Measurements from ENCODE around the gene COQ7.

COQ7 gene

GRCh38 chr16:19090916-19091315, 23.5 kb downstream of the COQ7 start:
- TF ChIP-seq, protein P1, sequence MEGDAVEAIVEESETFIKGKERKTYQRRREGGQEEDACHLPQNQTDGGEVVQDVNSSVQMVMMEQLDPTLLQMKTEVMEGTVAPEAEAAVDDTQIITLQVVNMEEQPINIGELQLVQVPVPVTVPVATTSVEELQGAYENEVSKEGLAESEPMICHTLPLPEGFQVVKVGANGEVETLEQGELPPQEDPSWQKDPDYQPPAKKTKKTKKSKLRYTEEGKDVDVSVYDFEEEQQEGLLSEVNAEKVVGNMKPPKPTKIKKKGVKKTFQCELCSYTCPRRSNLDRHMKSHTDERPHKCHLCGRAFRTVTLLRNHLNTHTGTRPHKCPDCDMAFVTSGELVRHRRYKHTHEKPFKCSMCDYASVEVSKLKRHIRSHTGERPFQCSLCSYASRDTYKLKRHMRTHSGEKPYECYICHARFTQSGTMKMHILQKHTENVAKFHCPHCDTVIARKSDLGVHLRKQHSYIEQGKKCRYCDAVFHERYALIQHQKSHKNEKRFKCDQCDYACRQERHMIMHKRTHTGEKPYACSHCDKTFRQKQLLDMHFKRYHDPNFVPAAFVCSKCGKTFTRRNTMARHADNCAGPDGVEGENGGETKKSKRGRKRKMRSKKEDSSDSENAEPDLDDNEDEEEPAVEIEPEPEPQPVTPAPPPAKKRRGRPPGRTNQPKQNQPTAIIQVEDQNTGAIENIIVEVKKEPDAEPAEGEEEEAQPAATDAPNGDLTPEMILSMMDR (IDR thresholded peaks at IDR 0.05; ENCODE audit: control insufficient read depth, extremely low read depth, insufficient read depth) = no peak
- no peak overlapping the region for H3K4me3 ChIP-seq (ENCODE audit: low read depth, low read length)

DNA sequence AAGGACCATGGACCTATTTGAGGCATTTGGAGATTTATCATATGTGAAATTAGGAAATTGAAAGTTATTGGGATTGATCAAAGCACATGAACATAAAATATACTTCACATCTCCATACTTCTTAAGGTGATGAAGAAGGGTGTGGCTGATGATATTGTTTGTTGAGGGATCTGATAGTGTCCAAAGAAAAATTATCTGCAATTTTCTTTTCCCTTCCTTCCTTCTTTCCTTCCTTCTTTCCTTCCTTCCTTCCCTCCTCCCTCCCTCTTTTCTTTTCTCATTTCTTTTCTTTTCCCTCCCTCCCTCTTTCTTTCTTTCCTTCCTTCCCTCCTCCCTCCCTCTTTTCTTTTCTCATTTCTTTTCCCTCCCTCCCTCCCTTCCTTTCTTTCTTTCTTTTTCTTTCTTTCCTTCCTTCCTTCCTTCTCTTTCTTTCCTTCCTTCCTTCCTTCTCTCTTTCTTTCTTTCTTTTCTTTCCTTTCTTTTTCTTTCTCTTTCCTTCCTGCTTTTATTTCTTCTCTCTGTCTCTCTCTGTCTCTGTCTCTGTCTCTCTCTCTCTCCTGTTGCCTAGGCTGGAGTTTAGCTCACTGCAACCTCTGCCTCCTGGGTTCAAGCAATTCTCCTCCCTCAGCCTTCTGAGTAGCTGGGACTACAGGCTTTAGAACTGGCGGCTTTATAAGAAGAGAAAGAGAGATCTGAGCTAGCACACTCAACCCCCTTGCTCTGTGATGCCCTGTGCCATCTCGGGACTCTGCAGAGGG, 25.4 kb downstream of the COQ7 start:
- no peak for DNase-seq (ENCODE audit: low read depth)
- no peak overlapping the region for H3K4me3 ChIP-seq (ENCODE audit: low read depth, low read length)
- TF ChIP-seq, protein P1 (IDR thresholded peaks at IDR 0.05; ENCODE audit: control insufficient read depth, extremely low read depth, insufficient read depth) = no peak

More at GRCh38 chr16:19090916-19091315, 23.5 kb downstream of the COQ7 start:
- no peak for DNase-seq (ENCODE audit: low read depth)

DNA sequence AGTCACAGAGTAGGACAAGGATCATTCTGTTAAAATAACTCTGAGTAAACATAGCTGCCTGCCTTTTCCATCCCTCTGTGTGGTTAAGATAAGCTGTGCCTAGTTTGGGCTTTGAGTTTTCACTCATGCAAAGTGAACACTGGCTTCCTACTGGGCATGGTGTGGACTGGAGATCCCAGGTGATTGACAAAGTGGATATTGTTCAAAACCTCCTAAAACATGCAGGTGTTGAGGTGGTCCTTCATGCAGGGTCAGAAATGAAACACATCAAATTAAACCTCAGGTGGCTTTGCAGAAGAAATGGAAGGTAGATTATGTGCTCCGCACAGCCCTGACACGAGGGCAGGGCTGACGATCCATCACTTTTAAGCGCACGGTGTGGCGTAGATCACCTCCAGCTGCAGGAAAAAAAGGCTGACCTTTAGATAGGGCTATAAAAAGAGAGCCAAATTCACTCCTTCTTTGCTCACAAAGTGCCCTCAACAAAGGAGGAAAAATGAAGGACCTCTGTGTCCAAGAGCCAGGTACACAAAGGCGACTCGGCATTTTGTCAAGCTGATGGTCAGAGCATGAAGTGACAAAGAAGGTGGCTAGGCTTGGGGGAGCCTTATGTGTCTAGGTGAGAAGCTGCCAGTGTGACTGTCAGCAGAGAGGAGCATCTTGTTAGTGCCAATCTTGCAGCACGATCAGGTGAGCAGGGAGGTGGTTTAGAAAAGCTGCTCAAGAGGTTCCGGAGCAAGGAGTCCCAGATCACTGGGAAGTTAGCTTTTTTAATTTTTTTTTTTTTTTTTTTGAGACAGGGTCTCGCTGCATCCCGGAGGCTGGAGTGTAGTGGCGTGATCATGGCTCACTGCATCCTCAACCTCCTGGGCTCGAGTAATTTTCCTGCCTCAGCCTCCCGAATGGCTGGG, 26.5 kb downstream of the COQ7 start:
- no peak overlapping the region for H3K4me3 ChIP-seq (ENCODE audit: low read depth, low read length)
- TF ChIP-seq, protein P1 (IDR thresholded peaks at IDR 0.05; ENCODE audit: control insufficient read depth, extremely low read depth, insufficient read depth) = no peak
- no peak for DNase-seq (ENCODE audit: low read depth)

- TF ChIP-seq, protein P1 (IDR thresholded peaks at IDR 0.05; ENCODE audit: control insufficient read depth, extremely low read depth, insufficient read depth) = no peak
- H3K4me3 ChIP-seq (ENCODE audit: low read depth, low read length) = no peak overlapping the region
- no peak for DNase-seq (ENCODE audit: low read depth)
Measured at GRCh38 chr16:19094542-19095365, 27.3 kb downstream of the COQ7 start.

- TF ChIP-seq, protein P1 (IDR thresholded peaks at IDR 0.05; ENCODE audit: control insufficient read depth, extremely low read depth, insufficient read depth) = no peak
- no peak for DNase-seq (ENCODE audit: low read depth)
Measured at GRCh38 chr16:19095654-19096053, 28.2 kb downstream of the COQ7 start.

DNA sequence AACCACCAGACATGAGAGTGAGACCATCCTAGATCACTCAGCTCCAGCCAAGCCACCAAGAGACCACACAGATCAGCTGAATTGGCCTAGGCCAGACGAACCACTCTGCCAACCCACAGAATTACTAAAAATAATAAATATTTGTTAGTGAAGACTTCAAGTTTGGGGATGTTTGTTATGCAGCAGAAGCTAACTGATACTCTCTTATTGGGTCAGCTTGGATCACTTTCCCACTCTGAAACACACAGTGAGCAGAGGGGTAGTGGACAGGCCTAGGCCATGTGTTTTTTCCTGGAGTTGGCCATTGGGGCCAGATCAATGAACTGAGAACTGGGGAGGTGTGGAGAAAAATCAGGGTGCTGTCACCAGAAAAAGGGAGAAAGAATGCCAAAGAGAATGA, 30.8 kb downstream of the COQ7 start:
- no peak for DNase-seq (ENCODE audit: low read depth)
- TF ChIP-seq, protein P1 (IDR thresholded peaks at IDR 0.05; ENCODE audit: control insufficient read depth, extremely low read depth, insufficient read depth) = no peak

More at GRCh38 chr16:19095654-19096053, 28.2 kb downstream of the COQ7 start:
- no peak overlapping the region for H3K4me3 ChIP-seq (ENCODE audit: low read depth, low read length)

More for the DNA sequence above, 30.8 kb downstream of the COQ7 start:
- H3K4me3 ChIP-seq (ENCODE audit: low read depth, low read length) = no peak overlapping the region

All from LNCaP clone FGC (cell line).